ENCODE results near the gene MYCBPAP.
"Not testable (repeated sequence)": the region's sequence is repeated elsewhere in the genome, so short reads cannot be mapped to it uniquely, and the experiment has no call there.

- TF ChIP-seq CTCF, POLR2A (IDR thresholded peaks at IDR 0.05): not testable (repeated sequence)
Measured at GRCh38 chr17:50472761-50473161, 35.5 kb upstream of the MYCBPAP start.

Data from right lobe of liver (tissue), 4 donors.